PC-9 (cell line): Measurements from ENCODE around the gene EPS8L3.
A peak's percentile ranks its signal among the peaks of the same experiment; 100 is the strongest.

Experiments used
- EZH2 ChIP-seq: fragments of 200-600 bp; sonication (generic); IDR thresholded peaks from 2 replicates; pipeline ENCODE4 v1.8.0; 2017; ENCODE audit warnings: antibody characterized with exemption, low read depth
- TF ChIP-seq, protein P1 (sequence below): fragments of 200-600 bp; sonication (generic); conservative IDR thresholded peaks from 2 replicates; pipeline ENCODE4 v1.6.1; 2017; ENCODE audit warnings: mixed run types, antibody characterized with exemption, mild to moderate bottlenecking, moderate library complexity

GRCh38 chr1:109790735-109791494, 27.2 kb upstream of the EPS8L3 start:
- TF ChIP-seq, protein P1, sequence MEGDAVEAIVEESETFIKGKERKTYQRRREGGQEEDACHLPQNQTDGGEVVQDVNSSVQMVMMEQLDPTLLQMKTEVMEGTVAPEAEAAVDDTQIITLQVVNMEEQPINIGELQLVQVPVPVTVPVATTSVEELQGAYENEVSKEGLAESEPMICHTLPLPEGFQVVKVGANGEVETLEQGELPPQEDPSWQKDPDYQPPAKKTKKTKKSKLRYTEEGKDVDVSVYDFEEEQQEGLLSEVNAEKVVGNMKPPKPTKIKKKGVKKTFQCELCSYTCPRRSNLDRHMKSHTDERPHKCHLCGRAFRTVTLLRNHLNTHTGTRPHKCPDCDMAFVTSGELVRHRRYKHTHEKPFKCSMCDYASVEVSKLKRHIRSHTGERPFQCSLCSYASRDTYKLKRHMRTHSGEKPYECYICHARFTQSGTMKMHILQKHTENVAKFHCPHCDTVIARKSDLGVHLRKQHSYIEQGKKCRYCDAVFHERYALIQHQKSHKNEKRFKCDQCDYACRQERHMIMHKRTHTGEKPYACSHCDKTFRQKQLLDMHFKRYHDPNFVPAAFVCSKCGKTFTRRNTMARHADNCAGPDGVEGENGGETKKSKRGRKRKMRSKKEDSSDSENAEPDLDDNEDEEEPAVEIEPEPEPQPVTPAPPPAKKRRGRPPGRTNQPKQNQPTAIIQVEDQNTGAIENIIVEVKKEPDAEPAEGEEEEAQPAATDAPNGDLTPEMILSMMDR, result peak; percentile 61
- TF ChIP-seq EZH2, result no peak
